Measurements from ENCODE around the gene KCNJ6.

DNA sequence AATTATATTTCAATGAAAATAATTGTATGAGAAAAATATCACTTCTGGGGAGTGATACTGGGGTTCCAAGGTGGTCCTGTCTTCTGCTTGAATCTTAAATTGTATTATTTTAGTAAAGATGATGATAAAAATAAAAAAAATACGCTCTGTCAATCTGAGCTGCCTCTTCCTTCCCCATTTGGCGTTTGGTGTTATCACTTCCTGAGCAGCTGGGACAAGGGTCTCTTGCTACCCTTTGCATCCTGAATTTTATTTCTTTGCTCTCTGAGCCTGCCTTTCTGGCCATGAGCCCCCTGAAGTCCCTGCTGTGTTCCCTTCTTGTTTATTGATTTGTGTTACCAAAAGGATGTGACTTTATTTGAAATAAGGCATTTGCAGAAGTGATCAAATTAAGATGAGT lies 111.0 kb downstream of the KCNJ6 start:
- TF ChIP-seq, protein P1, sequence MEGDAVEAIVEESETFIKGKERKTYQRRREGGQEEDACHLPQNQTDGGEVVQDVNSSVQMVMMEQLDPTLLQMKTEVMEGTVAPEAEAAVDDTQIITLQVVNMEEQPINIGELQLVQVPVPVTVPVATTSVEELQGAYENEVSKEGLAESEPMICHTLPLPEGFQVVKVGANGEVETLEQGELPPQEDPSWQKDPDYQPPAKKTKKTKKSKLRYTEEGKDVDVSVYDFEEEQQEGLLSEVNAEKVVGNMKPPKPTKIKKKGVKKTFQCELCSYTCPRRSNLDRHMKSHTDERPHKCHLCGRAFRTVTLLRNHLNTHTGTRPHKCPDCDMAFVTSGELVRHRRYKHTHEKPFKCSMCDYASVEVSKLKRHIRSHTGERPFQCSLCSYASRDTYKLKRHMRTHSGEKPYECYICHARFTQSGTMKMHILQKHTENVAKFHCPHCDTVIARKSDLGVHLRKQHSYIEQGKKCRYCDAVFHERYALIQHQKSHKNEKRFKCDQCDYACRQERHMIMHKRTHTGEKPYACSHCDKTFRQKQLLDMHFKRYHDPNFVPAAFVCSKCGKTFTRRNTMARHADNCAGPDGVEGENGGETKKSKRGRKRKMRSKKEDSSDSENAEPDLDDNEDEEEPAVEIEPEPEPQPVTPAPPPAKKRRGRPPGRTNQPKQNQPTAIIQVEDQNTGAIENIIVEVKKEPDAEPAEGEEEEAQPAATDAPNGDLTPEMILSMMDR (IDR thresholded peaks at IDR 0.05), result no peak
- TF ChIP-seq POLR2A (IDR thresholded peaks at IDR 0.05), result no peak

All from testis (tissue), 2 donors.